Endothelial cell of umbilical vein (primary cell): Measurements from ENCODE around the gene SPG11. TPM values are rescaled to one million over a fixed set of nuclear protein-coding genes. Genes with fewer than 3 reads are reported as not detected.

ENCODE experiments used
- BruUV-seq: library from RNA; stranded (reverse); fragments of 400-500 nt; replicated peaks from 2 replicates; lab custom pipeline; 2021; lab: Mats Ljungman, UMichigan
- CTCF ChIA-PET: fragments of 300-600, 350-600 bp; sonication (Branson Sonifier 250); formaldehyde crosslinking; loops from one replicate; lab custom pipeline; 2021; ENCODE audit warnings: antibody characterized with exemption, inconsistent platforms; lab: Charles Lee
- POLR2A ChIA-PET: fragments of 300-600, 350-600 bp; sonication (Branson Sonifier 250); formaldehyde crosslinking; loops from one replicate; lab custom pipeline; 2021; ENCODE audit warnings: antibody characterized with exemption, inconsistent platforms; lab: Charles Lee
- DNase-seq: peaks from one replicate; pipeline ENCODE4 v3.0.0-alpha.2; 2011; ENCODE audit warnings: low read depth, low spot score
- FAIRE-seq: peaks from 2 replicates; lab custom pipeline; 2011; peaks lifted over from hg19 to GRCh38; lab: Jason Lieb, UNC
- H2AFZ ChIP-seq: 2 replicates; pipeline ENCODE4 v1.6.0; 2012; ENCODE audit warnings: low read depth, low read length, control low read depth, inconsistent platforms
- H3K27ac ChIP-seq: 2 replicates; pipeline ENCODE4 v1.5.1; 2011; ENCODE audit warnings: low read depth, mild to moderate bottlenecking, control low read depth, low read length, moderate library complexity; ENCODE audit not compliant: insufficient read depth
- H3K27me3 ChIP-seq, 2 experiments: 2 replicates each; pipeline versions ENCODE4 v1.6.0 to v1.6.1; 2011; ENCODE audit warnings: low read length in 2 of 2, mixed read lengths in 1 of 2; ENCODE audit not compliant: control insufficient read depth in 2 of 2, insufficient read depth in 2 of 2
- H3K36me3 ChIP-seq, 2 experiments: 2 replicates in 1 of 2; 3 replicates in 1 of 2; pipeline ENCODE4 v1.5.1; 2011; ENCODE audit warnings: low read length in 2 of 2, mild to moderate bottlenecking in 1 of 2, moderate library complexity in 1 of 2; ENCODE audit not compliant: control insufficient read depth in 2 of 2, insufficient read depth in 2 of 2; ENCODE audit errors: extremely low read depth in 1 of 2
- H3K4me1 ChIP-seq: 3 replicates; pipeline ENCODE4 v1.5.1; 2011; ENCODE audit warnings: mild to moderate bottlenecking, low read length; ENCODE audit not compliant: control insufficient read depth, insufficient read depth; ENCODE audit errors: extremely low read depth
- H3K4me2 ChIP-seq: 2 replicates; pipeline ENCODE4 v1.6.1; 2011; ENCODE audit warnings: low read length, control low read depth, mixed read lengths; ENCODE audit not compliant: insufficient read depth
- H3K4me3 ChIP-seq, 3 experiments: fragments of 200-600 bp in 1 of 3; sonication (generic), shearing (Covaris generic) in 1 of 3; replicated peaks in 1 of 3; 2 replicates each; pipeline ENCODE4 v1.5.1; 2011 to 2016; ENCODE audit warnings: control low read depth in 3 of 3, low read length in 3 of 3, mild to moderate bottlenecking in 2 of 3, inconsistent platforms in 1 of 3, low read depth in 1 of 3, moderate library complexity in 1 of 3; ENCODE audit not compliant: insufficient read depth in 1 of 3
- H3K79me2 ChIP-seq: 2 replicates; pipeline ENCODE4 v1.6.0; 2012; ENCODE audit warnings: low read length, inconsistent platforms; ENCODE audit not compliant: control insufficient read depth, insufficient read depth
- H3K9ac ChIP-seq: replicated peaks from 2 replicates; pipeline ENCODE3; 2011; ENCODE audit warnings: low read length, control low read depth; ENCODE audit not compliant: insufficient read depth; ENCODE audit errors: extremely low read depth
- H3K9me1 ChIP-seq: replicated peaks from 3 replicates; pipeline ENCODE4 v1.6.0; 2011; ENCODE audit warnings: mild to moderate bottlenecking, low read length; ENCODE audit not compliant: control insufficient read depth, insufficient read depth; ENCODE audit errors: extremely low read depth
- H3K9me3 ChIP-seq: replicated peaks from 2 replicates; pipeline ENCODE4 v1.5.1; 2012; ENCODE audit warnings: low read length, inconsistent platforms; ENCODE audit not compliant: control insufficient read depth, insufficient read depth
- H4K20me1 ChIP-seq: replicated peaks from 2 replicates; pipeline ENCODE3; 2011; ENCODE audit warnings: mild to moderate bottlenecking, low read length; ENCODE audit not compliant: control insufficient read depth, insufficient read depth; ENCODE audit errors: extremely low read depth
- CTCF ChIP-seq, 2 donors: IDR thresholded peaks; 1 replicate in 1 of 2; 2 replicates in 1 of 2; pipeline ENCODE4 v1.5.1; 2011; ENCODE audit warnings: low read length in 2 of 2, mild to moderate bottlenecking in 2 of 2, moderate library complexity in 2 of 2, control low read depth in 1 of 2, inconsistent platforms in 1 of 2, low read depth in 1 of 2; ENCODE audit not compliant: insufficient read depth in 1 of 2; ENCODE audit errors: extremely low read depth in 1 of 2
- EZH2 ChIP-seq: IDR thresholded peaks from 2 replicates; pipeline ENCODE4 v1.6.1; 2012; ENCODE audit warnings: borderline replicate concordance, low read depth, mild to moderate bottlenecking, moderate library complexity, low read length, inconsistent platforms; ENCODE audit not compliant: severe bottlenecking
- FOS ChIP-seq: IDR thresholded peaks from 2 replicates; pipeline ENCODE4 v1.6.1; 2011; ENCODE audit warnings: mild to moderate bottlenecking, low read length, moderate library complexity, borderline replicate concordance; ENCODE audit not compliant: insufficient read depth
- GATA2 ChIP-seq: IDR thresholded peaks from 2 replicates; pipeline ENCODE4 v1.7.0; 2011; ENCODE audit warnings: low read depth, mild to moderate bottlenecking, moderate library complexity, mixed read lengths, low read length; ENCODE audit not compliant: insufficient read length, insufficient read depth
- JUN ChIP-seq: IDR thresholded peaks from 2 replicates; pipeline ENCODE4 v1.6.1; 2011; ENCODE audit warnings: borderline replicate concordance, low read depth; ENCODE audit not compliant: insufficient read length, insufficient read depth
- MAX ChIP-seq: IDR thresholded peaks from 2 replicates; pipeline ENCODE4 v1.6.1; 2011; ENCODE audit not compliant: insufficient read depth, insufficient read length
- MYC ChIP-seq: IDR thresholded peaks from one replicate; pipeline ENCODE4 v1.6.1; 2011; ENCODE audit warnings: mild to moderate bottlenecking, low read depth, low read length
- POLR2A ChIP-seq: IDR thresholded peaks from 2 replicates; pipeline ENCODE4 v1.6.1; 2012; ENCODE audit warnings: low read depth, mild to moderate bottlenecking, control low read depth, low read length
- POLR2AphosphoS5 ChIP-seq: IDR thresholded peaks from 2 replicates; pipeline ENCODE4 v1.6.1; 2012; ENCODE audit warnings: low read depth, mild to moderate bottlenecking, control low read depth, low read length, moderate library complexity; ENCODE audit not compliant: insufficient read depth
- dilution Hi-C: fragments of 300-500 bp; cut with MboI; formaldehyde crosslinking; loops from one replicate; pipeline ENCODE4 v1.15.0; 2019; ENCODE audit warnings: low sequenced_read_pairs; ENCODE audit not compliant: extremely low pct_ligation_motif_present
- intact Hi-C: fragments of 100-400 bp; cut with micrococcal nuclease; formaldehyde crosslinking; loops from one replicate; pipeline ENCODE4 v1.10.0; 2022
- polyA plus RNA-seq, 4 experiments: library from polyadenylated mRNA; depleted of rRNA in 3 of 4; stranded (reverse) in 3 of 4; unstranded in 1 of 4; fragments of >200 nt; gene quantifications; 2 replicates each; pipeline versions ENCODE4 v1.2.1 to v1.2.3, GENCODE V29; 2011 to 2012; ENCODE audit warnings: missing spikeins in 1 of 4
- total RNA-seq: library from RNA; stranded (reverse); gene quantifications from 2 replicates; pipeline ENCODE4 v1.2.3, GENCODE V29; 2021

Gene SPG11
- total and polyA plus RNA-seq, 2 donors (not counting 3 experiments of a cell fraction or from before 2014, with no cell fraction given), result 30.7 to 53.5 TPM

DNA sequence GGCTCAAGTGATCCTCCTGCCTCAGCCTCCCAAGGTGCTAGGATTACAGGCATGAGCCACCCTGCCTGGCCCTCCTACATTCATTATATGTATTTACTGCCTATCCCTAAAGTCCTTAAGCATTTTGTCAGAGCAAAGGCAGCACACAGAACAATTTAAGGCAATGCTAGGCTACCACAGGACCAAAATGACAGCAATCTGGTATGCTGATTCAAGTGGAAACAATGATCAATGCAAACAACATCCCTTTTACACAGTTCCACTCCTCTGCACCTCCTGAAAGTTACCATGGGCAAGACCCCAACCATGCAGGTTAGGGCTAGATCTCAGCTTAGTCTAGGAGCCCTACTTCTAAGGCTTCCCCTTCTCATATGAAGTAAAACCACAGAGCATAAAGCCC is 40.3 kb downstream of the SPG11 start:
- no peak overlapping the region for H3K27ac ChIP-seq
- no peak for TF ChIP-seq CTCF (IDR thresholded peaks at IDR 0.05; ENCODE audit: extremely low read depth in 1 of 2, insufficient read depth in 1 of 2, low read depth in 1 of 2, low read length in 2 of 2)
- TF ChIP-seq MAX, result no peak
- TF ChIP-seq EZH2, result no peak
- TF ChIP-seq GATA2, result no peak
- no peak for TF ChIP-seq POLR2A
- no peak for TF ChIP-seq POLR2AphosphoS5
- TF ChIP-seq JUN, result no peak
- no peak for TF ChIP-seq MYC
- TF ChIP-seq FOS, result no peak
- H3K4me2 ChIP-seq, result no peak overlapping the region
- no peaks in the 10 kb centered on the region for H4K20me1 ChIP-seq
- DNase-seq, result no peak
- H3K9ac ChIP-seq, result no peak overlapping the region
- intact Hi-C loops (no loop called here), dilution Hi-C loops (no loop called here)
- ChIA-PET POLR2A (no interaction called here), CTCF (no interaction called here)
- no peaks in the 10 kb centered on the region for H3K4me1 ChIP-seq
- peaks cover 0 to 2% of the 10 kb centered on the region in 2 experiments for H3K36me3 ChIP-seq
- no peaks in the 10 kb centered on the region for H3K79me2 ChIP-seq
- H2AFZ ChIP-seq, result no peak overlapping the region
- BruUV-seq, result no TSS peak
- no peaks in the 10 kb centered on the region for H3K9me1 ChIP-seq
- H3K27me3 ChIP-seq, result no peaks in the 10 kb centered on the region
- H3K9me3 ChIP-seq, result no peaks in the 10 kb centered on the region
- no peak for FAIRE-seq
- no peak overlapping the region for H3K4me3 ChIP-seq
